DMS 273 (cell line): Measurements from ENCODE around the gene COL17A1.

Source experiments
- DNase-seq: peaks from one replicate; lab custom pipeline; 2025; ENCODE audit not compliant: unreplicated experiment; lab: John Stamatoyannopoulos, UW

COL17A1 gene

GRCh38 chr10:103995134-103995533, 90.5 kb downstream of the COL17A1 start:
- no peak for DNase-seq

- no peak for DNase-seq
Measured at GRCh38 chr10:103991393-103992128, 94.1 kb downstream of the COL17A1 start.

DNA sequence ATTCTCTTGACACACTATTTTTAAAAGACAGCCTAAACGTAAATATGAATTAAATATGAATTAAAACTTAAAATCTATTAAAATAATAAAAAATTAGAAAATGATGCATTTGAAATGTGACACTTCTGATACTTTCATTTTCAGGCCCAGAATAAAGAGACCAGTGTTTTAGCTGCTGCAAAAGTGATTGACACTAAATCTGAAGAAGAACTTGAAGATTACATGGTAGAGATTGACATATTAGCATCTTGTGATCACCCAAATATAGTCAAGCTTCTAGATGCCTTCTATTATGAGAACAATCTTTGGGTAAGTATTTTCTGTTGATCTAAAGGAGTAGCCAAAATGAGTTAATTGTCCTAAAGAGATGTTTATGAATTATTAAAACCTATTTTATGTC, 95.1 kb downstream of the COL17A1 start:
- no peak for DNase-seq

GRCh38 chr10:103990121-103990520, 95.6 kb downstream of the COL17A1 start:
- DNase-seq, result peak; percentile 4

GRCh38 chr10:103986360-103986759, 99.3 kb downstream of the COL17A1 start:
- DNase-seq, result no peak

DNA sequence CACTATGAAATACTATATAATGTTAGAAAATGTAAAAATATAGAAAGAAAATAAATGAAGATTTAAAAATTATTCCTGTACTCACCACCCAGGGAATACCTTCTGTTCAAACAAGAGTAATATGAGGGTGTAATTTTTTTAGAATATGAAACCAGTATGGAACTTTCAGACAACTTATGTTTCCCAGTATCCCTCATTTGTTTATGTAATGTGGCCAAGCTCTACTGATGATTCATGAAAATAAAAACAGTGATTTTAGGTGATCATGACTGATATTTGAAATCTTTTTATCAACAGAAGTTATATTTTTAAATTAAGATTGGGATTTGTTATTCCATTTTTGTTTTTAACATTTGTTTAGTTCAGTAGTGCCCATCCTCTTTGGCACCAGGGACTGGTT, 100.0 kb downstream of the COL17A1 start:
- DNase-seq, result no peak

DNA sequence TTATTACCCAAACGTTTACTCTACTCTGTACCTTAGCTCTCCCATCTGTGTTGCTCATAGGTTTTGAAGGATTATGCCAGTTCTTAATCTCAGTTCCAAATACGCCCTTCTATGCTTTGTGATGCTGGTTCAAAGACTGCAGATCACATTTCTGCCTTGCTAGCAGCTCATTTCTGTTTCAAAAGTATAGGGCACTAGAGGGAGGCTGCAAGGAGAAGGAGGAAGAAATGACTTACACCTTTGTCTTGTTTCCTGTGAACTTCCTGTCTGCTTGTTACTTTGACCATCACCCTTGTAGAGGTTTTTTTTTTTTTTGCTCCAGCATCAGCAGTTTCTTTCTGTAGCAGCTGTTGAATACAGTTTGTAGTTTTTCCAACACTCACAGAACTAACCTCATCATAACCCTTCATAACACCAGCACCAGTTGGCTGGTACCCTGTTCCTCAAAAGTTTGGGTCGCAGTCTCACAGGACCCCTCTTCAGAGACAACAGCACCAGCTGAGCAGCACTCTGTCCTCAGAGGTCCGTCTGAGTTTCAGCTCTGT, 102.2 kb downstream of the COL17A1 start:
- no peak for DNase-seq

GRCh38 chr10:103982639-103983038, 103.0 kb downstream of the COL17A1 start:
- peak; percentile 19 for DNase-seq
